DMS114 treated with DMSO at 0.1 percent for 48 hours (cell line): ENCODE data around the gene TRPM8.
A peak's percentile ranks its signal among the peaks of the same experiment; 100 is the strongest.
"Not testable (repeated sequence)": the region's sequence is repeated elsewhere in the genome, so short reads cannot be mapped to it uniquely, and the experiment has no call there.

Source experiments
- DNase-seq: peaks from one replicate; lab custom pipeline; 2025; ENCODE audit not compliant: unreplicated experiment; lab: John Stamatoyannopoulos, UW

TRPM8 gene

DNA sequence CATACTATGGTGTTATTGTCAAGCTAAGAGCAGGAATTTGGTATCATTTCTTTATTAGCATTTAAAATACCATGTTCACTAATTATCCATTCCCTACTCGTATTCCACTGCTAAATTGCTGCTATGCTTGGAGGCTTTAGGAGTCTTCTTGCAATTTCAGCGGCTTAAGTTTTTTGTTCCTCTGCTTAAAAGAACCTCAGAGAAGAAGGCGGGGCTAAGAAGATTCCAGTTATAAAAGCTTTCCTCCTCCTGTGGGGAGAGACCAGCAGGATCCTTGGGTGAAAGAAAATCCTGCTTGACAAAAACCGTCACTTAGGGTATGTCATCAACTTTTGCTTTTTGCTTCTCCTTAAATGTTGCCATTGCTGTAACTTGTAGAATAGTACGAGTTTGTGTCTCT is at the start of gene TRPM8:
Gene TRPM8, plus strand, starts transcription at position 258 of the 400 bp plus-strand sequence. CDS start 9,165 bp downstream, outside the sequence.
- DNase-seq: no peak

GRCh38 chr2:233867993-233868532 is 49.1 kb upstream of the TRPM8 start, which contains the start of gene MSL3B:
Gene MSL3B (minus strand): TSS chr2:233868386.
- DNase-seq: no peak

- no peak for DNase-seq
These were observed 45.7 kb upstream of the TRPM8 start for GRCh38 chr2:233871432-233871831.

DNA sequence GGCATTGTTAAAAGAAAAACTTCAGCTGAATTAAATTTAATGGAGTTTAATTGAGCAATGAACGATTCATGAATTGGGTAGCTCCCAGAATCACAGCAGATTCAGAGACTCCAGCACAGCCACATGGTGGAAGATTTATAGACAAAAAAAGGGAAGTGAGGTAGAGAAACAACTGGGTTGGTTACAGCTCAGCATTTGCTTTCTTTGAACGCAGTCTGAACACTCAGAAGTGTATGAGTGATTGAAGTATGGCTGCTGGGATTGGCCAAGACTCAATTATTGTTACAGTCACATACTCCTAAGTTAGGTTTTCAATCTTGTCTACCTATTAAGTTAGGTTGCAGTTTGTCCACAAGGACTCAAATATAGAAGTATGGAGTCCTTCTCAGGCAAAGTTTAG is 45.0 kb upstream of the TRPM8 start:
- DNase-seq: not testable (repeated sequence)

GRCh38 chr2:233882353-233882752 is 34.8 kb upstream of the TRPM8 start:
- DNase-seq: no peak

GRCh38 chr2:233892793-233893192 is 24.4 kb upstream of the TRPM8 start:
- DNase-seq: no peak

GRCh38 chr2:233896253-233896652 is 20.9 kb upstream of the TRPM8 start:
- not testable (repeated sequence) for DNase-seq

DNA sequence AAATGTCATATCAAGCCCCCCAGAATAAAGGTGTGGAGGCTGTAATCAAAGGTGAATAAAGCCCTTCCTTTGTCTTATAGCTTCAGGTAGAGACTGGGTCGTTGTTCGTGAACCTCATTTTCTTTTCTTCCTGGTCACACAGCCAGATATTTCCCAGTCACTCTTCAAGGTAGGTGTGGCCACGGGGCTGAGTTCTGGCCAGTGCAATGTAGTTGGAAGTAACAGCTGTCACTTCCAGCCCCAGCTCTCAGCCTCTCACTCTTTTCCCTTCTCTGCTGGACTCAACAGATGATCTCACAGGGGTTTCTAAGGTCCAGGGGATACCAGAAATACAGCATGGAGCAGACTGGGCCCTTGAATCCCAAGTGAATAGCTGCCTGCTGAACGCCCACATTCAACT is 15.8 kb upstream of the TRPM8 start:
- DNase-seq: no peak

- no peak for DNase-seq
These were observed 15.3 kb upstream of the TRPM8 start for GRCh38 chr2:233901884-233902283.

DNA sequence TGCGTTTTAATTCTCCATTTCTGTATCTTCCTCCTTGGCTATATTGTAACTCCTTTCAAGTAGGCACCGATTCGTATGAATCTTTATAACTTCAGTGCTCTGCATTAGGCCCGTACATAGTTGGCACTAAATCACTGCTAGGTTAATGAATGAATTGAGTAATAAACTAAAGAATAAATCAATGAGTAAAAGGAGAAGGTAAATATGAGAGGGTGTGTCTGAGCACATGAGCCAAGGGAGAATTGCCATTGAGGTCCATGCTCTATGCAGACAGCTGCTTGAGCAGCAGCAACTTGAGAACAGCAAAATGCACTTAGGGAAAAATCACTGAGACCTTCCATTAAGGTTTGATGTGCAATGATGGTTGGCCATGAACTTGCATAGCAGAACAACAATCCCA is 11.2 kb upstream of the TRPM8 start:
- no peak for DNase-seq

GRCh38 chr2:233907627-233908026 is 9.5 kb upstream of the TRPM8 start:
- no peak for DNase-seq

DNA sequence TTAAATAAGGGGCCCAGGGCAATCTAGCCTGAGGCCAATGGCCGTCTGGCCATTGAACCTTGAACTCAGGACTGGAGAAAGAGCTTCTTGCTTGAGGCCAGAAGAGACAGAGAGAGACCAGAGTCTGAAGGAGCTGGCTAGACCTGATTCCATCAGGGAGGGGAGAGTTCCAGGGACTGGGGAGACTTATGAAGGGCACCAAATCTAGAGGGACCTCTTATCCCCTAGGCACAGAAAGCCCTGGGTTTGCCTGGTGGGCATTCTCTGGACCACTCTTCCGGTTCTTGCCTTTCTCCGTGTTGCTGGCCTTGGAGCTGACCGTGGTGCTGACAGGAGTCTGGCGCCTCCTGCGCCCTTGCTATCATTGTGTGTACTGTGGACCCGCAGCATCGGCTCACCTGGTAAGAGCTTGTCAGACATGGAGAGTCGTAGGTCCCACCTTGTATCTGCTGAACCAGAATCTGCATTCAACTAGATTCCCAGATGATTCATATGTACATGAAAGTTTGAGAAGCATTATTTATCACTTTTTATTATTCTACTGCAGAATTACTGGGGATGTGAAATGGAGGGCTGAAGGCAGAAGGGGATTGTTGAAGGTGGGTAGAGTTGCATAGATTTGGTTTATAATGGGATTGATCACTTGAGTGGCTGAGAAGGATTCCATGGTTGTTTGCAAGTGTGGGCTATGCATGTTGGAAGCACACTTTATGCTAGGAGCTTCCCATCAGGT is 4.3 kb upstream of the TRPM8 start:
- DNase-seq: no peak

DNA sequence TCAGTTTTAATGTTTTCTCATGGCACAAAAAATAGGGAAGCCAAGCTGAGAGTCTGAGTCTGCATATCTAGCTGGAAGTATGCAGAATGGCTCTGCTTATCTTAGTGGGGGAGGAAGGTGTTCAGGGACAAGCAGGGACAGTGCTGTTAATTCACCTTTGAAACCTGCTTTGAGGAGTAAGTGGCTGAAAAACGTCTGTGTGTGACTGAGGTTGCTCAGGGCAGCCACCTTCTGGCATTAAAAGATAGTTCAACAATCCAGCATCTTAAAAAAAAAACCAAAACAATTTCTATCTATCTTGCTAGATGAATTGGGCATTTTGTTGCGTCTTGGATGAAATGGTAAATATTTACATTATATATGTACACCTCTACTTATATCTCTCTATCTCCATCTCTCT is 2.0 kb upstream of the TRPM8 start:
- DNase-seq: peak; percentile 3

- no peak for DNase-seq
These were observed 2.1 kb downstream of the TRPM8 start for GRCh38 chr2:233919319-233919718.

DNA sequence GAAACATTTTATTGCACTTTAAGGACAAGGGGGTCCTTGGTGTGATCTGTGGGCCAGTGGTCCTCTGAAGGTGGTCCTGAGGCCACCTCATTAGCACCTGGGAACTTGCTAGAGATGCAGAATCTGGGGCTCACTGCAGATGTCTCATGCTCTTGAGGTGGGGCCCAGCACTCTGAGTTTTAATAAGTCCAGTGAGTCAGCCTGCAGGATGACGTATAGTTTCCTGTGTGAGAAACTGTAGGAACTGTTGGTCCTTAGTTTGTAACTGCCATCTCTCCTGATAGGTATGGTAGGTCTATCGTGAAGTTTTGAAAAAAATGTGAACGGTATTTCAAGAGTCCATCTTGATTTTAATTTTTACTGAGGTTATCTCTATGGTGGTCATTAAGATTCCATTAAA is 2.8 kb downstream of the TRPM8 start:
- DNase-seq: no peak

GRCh38 chr2:233922471-233922870 is 5.3 kb downstream of the TRPM8 start:
- no peak for DNase-seq

- DNase-seq: no peak
These were observed 8.2 kb downstream of the TRPM8 start for GRCh38 chr2:233925402-233925801.

DNA sequence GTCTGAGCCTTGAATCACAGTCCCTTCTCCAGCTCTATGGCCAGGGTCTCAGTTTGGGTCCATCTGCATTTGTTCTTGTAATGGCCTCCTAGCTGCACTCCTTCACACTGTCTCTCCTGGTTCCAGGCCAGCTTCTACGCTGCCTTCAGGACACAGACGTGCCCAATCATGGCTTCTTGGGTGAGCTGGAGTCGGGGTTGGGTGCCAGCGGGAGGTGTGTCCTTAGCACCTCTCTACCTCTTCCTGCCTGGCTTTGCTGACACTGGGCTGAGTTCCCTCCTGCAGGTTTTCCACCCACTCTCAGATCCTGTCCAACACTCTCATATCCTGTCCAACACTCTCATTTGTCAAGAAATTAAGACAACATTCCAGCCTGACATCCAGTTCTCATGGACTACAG is 9.6 kb downstream of the TRPM8 start:
- no peak for DNase-seq

DNA sequence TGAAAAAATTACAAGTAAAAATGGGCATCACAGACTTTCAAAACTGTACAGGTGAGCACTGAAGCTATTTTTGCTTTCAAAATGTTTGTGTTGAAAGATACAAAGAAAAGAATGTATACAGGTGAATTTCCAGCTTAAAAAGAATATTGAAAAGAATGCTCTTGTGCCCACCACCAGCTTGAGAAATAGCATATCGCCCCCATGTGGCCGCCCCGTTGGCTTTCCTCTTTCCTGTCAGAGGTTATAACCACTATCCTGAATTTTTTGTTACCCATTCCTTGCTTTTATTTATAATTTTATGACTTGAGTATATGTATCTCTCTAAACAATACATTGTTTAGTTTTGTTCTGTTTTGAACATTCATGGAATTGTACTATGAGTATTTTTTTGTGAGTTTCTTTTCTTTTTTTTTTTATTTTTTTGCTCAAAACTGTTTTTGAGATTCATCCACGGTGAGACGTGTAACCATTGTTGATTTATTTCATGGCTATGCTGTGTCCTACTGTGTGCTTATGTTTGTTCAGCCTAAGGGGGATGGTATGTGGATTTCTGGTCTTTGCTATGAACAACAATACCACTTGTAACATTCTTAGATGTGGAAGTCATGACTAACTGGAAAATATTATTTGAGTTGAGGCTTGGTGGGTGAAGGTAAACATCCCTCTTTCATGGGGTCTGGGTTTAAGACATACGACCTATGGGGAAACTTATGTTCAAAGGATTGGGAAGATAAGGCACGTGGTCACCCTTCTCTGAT is 11.6 kb downstream of the TRPM8 start:
- DNase-seq: peak; percentile 7

DNA sequence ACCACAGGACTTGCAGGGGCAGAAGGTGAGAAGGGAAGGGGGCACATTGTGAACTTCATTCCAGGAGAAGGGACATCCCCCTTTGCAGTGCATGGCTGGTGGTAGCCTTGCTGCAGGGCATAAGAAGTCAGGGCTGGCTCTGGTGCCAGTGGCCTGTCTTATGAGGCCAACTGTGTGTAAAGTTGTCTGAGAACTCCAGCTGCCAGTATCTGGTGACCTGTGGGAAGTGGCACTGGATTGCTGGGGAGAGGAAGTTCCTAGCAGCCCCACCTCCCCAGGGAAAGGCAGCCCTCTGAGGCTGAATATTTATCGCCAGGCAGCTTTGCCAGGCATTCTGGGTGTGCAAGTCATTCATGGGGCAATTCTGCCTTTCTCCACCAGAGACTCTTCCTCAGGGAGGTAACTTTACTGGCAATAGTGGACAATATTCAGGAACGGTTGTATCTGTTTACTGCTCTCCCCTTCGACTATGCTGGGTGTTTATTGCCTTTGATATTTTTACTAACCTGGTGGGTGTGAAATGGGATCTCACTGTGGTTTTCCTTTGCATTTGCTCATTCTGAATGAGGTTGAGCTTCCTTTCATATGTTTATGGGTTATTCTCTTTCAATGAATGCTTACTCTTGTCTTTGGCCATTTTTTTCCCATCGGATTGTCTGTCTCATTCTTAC is 12.3 kb downstream of the TRPM8 start:
- DNase-seq: no peak

- DNase-seq: no peak
These were observed 17.4 kb downstream of the TRPM8 start for GRCh38 chr2:233934524-233934923.

DNA sequence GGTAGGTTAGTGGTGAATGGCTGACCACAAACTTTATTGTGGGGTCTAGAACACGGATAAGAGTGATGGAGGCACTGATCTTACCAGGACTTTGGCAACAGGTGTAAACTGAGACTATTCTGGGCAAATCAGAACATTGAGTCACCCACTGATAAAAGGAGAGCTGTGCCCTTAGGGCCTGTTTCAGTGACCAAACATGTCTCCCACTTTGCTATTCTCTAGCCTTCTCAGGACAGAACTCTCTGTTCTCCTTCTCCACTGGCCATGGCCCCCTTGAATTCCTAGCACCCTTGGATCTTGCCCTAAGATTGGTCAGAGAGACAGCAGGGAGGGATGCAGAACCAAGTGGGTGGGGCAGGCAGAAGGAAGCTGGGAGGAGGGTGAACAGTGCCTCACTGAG is 18.3 kb downstream of the TRPM8 start:
- DNase-seq: no peak
